HL-60 (cell line): Measurements from ENCODE around the gene PUM1.

ENCODE experiments used
- DNase-seq, 2 experiments: peaks; one replicate each; pipeline ENCODE4 v3.0.0-alpha.2; 2010 to 2020; ENCODE audit warnings: low read depth in 1 of 2, low spot score in 1 of 2
- H3K27ac ChIP-seq: fragments of 250-450 bp; sonication (Bioruptor Pico); replicated peaks from 2 replicates; pipeline ENCODE4 v1.5.1; 2020; ENCODE audit warnings: mild to moderate bottlenecking, moderate library complexity
- H3K27me3 ChIP-seq: fragments of 250-450 bp; sonication (Bioruptor Pico); 2 replicates; pipeline ENCODE4 v1.5.1; 2021; ENCODE audit warnings: mild to moderate bottlenecking, moderate library complexity; ENCODE audit not compliant: insufficient read depth, poor library complexity, severe bottlenecking
- H3K4me3 ChIP-seq: replicated peaks from 2 replicates; pipeline ENCODE4 v1.5.1; 2011; ENCODE audit warnings: mild to moderate bottlenecking, control low read depth, low read length; ENCODE audit not compliant: insufficient read depth
- CTCF ChIP-seq: IDR thresholded peaks from one replicate; pipeline ENCODE4 v1.5.1; 2011; ENCODE audit warnings: low read length, control low read depth, inconsistent platforms; ENCODE audit not compliant: insufficient read depth
- GABPA ChIP-seq: IDR thresholded peaks from 2 replicates; pipeline ENCODE4 v1.6.1; 2012; ENCODE audit warnings: low read depth
- POLR2AphosphoS5 ChIP-seq: IDR thresholded peaks from 2 replicates; pipeline ENCODE4 v1.6.1; 2012; ENCODE audit warnings: low read depth
- REST ChIP-seq: IDR thresholded peaks from 2 replicates; pipeline ENCODE4 v1.6.1; 2012; ENCODE audit warnings: low read depth; ENCODE audit not compliant: insufficient replicate concordance
- SPI1 ChIP-seq: IDR thresholded peaks from 2 replicates; pipeline ENCODE4 v1.6.1; 2012; ENCODE audit warnings: low read depth, mild to moderate bottlenecking, borderline replicate concordance

Gene PUM1

GRCh38 chr1:30899577-30900389, 165.7 kb downstream of the PUM1 start:
- Histone ChIP-seq H3K27ac (no peak overlapping the region), H3K4me3 (no peak overlapping the region), H3K27me3 (peaks cover 26% of the 10 kb centered on the region)
- TF ChIP-seq CTCF (no peak), SPI1 (no peak), POLR2AphosphoS5 (no peak), GABPA (no peak), REST (no peak)
- no peak for DNase-seq

DNA sequence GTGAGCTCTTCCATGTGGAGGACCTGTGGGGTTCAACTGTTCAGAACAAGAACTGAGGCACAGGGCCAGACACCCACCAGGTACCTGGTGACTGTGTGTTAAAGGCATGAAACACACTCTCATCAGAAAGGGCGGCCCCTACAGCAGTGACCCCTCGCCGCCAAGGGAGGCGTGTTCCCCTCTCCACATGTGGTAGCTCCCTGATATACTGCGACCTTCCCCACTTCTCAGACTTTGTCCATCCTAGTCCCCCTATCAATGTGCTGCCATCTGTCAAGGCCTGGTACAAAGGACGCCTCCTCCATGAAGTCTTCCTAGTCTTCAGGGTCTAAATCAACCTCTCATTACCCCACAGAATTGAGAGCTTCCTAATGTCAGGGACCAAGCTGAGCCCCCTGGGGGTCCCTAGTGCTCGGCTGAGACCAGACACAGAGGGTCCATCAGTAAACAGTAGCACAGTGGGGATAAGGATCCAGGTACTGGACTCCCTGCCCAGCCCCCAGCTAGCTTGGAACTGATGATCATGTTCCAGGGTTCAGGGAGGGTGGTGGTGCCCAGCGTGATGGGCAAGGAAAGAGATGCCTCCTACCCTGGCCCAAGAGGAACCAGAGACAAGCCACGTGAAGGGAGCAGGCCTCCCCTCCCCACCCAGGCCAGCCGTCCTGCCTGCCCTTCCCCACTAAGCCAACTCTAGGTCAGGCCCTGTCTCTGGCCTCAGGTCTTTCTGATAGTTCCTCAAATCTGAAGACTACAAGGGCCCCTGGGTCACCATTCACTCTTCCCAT, 167.3 kb downstream of the PUM1 start:
- no peak for DNase-seq
- Histone ChIP-seq H3K4me3 (no peak overlapping the region), H3K27me3 (peaks cover 18% of the 10 kb centered on the region), H3K27ac (no peak overlapping the region)
- no peak for TF ChIP-seq CTCF
- no peak for TF ChIP-seq POLR2AphosphoS5
- TF ChIP-seq GABPA = no peak
- TF ChIP-seq REST = no peak
- no peak for TF ChIP-seq SPI1

DNA sequence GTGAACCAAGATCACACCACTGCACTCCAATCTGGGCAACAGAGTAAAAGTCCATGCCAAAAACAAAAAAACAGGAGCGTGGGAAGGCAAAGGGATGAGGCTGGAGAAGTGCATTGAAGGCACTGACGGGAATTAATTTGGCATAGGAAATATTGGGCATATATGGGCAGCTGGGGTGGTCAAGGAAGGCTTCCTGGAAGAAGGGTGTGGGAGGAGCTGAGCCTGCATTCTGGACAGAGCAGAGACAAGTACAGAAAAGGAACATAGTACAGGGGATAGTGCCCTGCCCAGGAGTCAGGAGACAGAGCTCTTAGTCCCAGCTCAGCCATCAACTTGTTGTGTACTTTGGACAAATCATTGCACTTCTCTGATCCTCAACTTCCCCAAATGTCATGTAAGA, 168.6 kb downstream of the PUM1 start:
- H3K27ac ChIP-seq = no peak overlapping the region
- no peak for DNase-seq
- H3K27me3 ChIP-seq = peaks cover 12% of the 10 kb centered on the region
- TF ChIP-seq GABPA (no peak), POLR2AphosphoS5 (no peak), CTCF (no peak), SPI1 (no peak), REST (no peak)
- H3K4me3 ChIP-seq = no peak overlapping the region
